ENCODE measurements around the gene MS4A10.
"Not testable (repeated sequence)": the region's sequence is repeated elsewhere in the genome, so short reads cannot be mapped to it uniquely, and the experiment has no call there.

MS4A10 gene

GRCh38 chr11:60748225-60748624 lies 36.9 kb upstream of the MS4A10 start:
- TF ChIP-seq CTCF (IDR thresholded peaks at IDR 0.05; ENCODE audit: low read depth, low read length): no peak
- H3K4me3 ChIP-seq (ENCODE audit: low read depth, low read length): no peak overlapping the region

- no peak for TF ChIP-seq CTCF (IDR thresholded peaks at IDR 0.05; ENCODE audit: low read depth, low read length)
- H3K4me3 ChIP-seq (ENCODE audit: low read depth, low read length): no peak overlapping the region
Observed at GRCh38 chr11:60748821-60749220, 36.3 kb upstream of the MS4A10 start.

GRCh38 chr11:60750911-60751310 lies 34.2 kb upstream of the MS4A10 start:
- no peak for TF ChIP-seq CTCF (IDR thresholded peaks at IDR 0.05; ENCODE audit: low read depth, low read length)
- no peak overlapping the region for H3K4me3 ChIP-seq (ENCODE audit: low read depth, low read length)

- no peak overlapping the region for H3K4me3 ChIP-seq (ENCODE audit: low read depth, low read length)
- TF ChIP-seq CTCF (IDR thresholded peaks at IDR 0.05; ENCODE audit: low read depth, low read length): no peak
Observed at GRCh38 chr11:60753309-60753708, 31.8 kb upstream of the MS4A10 start.

- H3K4me3 ChIP-seq (ENCODE audit: low read depth, low read length): no peak overlapping the region
- TF ChIP-seq CTCF (IDR thresholded peaks at IDR 0.05; ENCODE audit: low read depth, low read length): no peak
Observed at GRCh38 chr11:60754887-60755286, 30.2 kb upstream of the MS4A10 start.

- no peak for TF ChIP-seq CTCF (IDR thresholded peaks at IDR 0.05; ENCODE audit: low read depth, low read length)
Observed at GRCh38 chr11:60756307-60757032, 28.7 kb upstream of the MS4A10 start, which contains the start of gene MS4A15. MS4A15 (plus strand) TSS chr11:60756867; CDS start chr11:60763734, 6,867 bp downstream.

GRCh38 chr11:60757231-60757800 lies 27.8 kb upstream of the MS4A10 start:
- H3K4me3 ChIP-seq (ENCODE audit: low read depth, low read length): no peak overlapping the region
- TF ChIP-seq CTCF (IDR thresholded peaks at IDR 0.05; ENCODE audit: low read depth, low read length): no peak

More at GRCh38 chr11:60756307-60757032, 28.7 kb upstream of the MS4A10 start, which contains the start of gene MS4A15:
- no peak within 1 kb of the TSS for H3K4me3 ChIP-seq (ENCODE audit: low read depth, low read length)

GRCh38 chr11:60758671-60759070 lies 26.5 kb upstream of the MS4A10 start:
- not testable (repeated sequence) for H3K4me3 ChIP-seq (ENCODE audit: low read depth, low read length)

GRCh38 chr11:60759438-60760225 lies 25.5 kb upstream of the MS4A10 start:
- H3K4me3 ChIP-seq (ENCODE audit: low read depth, low read length): not testable (repeated sequence)
